Ishikawa (cell line): ENCODE results near the gene ATP11C.

Source experiments
- CEBPB ChIP-seq: IDR thresholded peaks from 2 replicates; pipeline ENCODE4 v1.6.1; 2012
- CREB1 ChIP-seq: IDR thresholded peaks from 2 replicates; pipeline ENCODE4 v1.6.1; 2012; ENCODE audit warnings: low read depth
- FOXM1 ChIP-seq: IDR thresholded peaks from 2 replicates; pipeline ENCODE4 v1.6.1; 2012; ENCODE audit warnings: low read depth, borderline replicate concordance
- NFIC ChIP-seq: IDR thresholded peaks from 2 replicates; pipeline ENCODE4 v1.6.1; 2012
- TAF1 ChIP-seq: IDR thresholded peaks from 2 replicates; pipeline ENCODE4 v1.6.1; 2012; ENCODE audit warnings: low read depth, mild to moderate bottlenecking
- TCF12 ChIP-seq: IDR thresholded peaks from 2 replicates; pipeline ENCODE4 v1.6.1; 2012; ENCODE audit warnings: low read depth
- YY1 ChIP-seq: IDR thresholded peaks from 2 replicates; pipeline ENCODE4 v1.6.1; 2012; ENCODE audit warnings: low read depth
- ZBTB7A ChIP-seq: IDR thresholded peaks from 2 replicates; pipeline ENCODE4 v1.6.1; 2012; ENCODE audit warnings: low read depth
- TF ChIP-seq, protein P1 (sequence below): IDR thresholded peaks from 2 replicates; pipeline ENCODE4 v1.6.1; 2012; ENCODE audit warnings: low read depth, mild to moderate bottlenecking
- TF ChIP-seq, protein P2 (sequence below): IDR thresholded peaks from 2 replicates; pipeline ENCODE4 v1.6.1; 2012

DNA sequence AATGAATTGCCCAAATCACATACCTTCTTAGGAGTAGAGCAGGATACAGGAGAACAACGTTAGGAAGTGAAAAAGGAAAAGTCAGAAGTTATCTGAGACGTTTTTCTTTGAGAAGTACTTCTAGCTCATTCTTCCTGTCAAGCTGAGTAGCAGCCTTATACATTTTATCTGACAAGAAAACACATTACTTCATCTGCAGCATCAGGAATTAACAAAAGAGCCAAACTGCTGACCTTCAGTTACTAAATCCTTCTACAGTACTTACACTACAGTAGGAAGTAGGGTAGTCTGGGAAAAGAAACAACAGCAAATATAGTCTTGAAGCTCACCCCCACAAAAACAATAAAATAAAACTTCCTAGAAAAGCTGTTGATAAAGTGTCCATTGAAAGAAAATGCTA lies 57.0 kb downstream of the ATP11C start:
- TF ChIP-seq, protein P1, sequence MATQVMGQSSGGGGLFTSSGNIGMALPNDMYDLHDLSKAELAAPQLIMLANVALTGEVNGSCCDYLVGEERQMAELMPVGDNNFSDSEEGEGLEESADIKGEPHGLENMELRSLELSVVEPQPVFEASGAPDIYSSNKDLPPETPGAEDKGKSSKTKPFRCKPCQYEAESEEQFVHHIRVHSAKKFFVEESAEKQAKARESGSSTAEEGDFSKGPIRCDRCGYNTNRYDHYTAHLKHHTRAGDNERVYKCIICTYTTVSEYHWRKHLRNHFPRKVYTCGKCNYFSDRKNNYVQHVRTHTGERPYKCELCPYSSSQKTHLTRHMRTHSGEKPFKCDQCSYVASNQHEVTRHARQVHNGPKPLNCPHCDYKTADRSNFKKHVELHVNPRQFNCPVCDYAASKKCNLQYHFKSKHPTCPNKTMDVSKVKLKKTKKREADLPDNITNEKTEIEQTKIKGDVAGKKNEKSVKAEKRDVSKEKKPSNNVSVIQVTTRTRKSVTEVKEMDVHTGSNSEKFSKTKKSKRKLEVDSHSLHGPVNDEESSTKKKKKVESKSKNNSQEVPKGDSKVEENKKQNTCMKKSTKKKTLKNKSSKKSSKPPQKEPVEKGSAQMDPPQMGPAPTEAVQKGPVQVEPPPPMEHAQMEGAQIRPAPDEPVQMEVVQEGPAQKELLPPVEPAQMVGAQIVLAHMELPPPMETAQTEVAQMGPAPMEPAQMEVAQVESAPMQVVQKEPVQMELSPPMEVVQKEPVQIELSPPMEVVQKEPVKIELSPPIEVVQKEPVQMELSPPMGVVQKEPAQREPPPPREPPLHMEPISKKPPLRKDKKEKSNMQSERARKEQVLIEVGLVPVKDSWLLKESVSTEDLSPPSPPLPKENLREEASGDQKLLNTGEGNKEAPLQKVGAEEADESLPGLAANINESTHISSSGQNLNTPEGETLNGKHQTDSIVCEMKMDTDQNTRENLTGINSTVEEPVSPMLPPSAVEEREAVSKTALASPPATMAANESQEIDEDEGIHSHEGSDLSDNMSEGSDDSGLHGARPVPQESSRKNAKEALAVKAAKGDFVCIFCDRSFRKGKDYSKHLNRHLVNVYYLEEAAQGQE: no peak
- TF ChIP-seq YY1: no peak
- TF ChIP-seq FOXM1: no peak
- TF ChIP-seq, protein P2, sequence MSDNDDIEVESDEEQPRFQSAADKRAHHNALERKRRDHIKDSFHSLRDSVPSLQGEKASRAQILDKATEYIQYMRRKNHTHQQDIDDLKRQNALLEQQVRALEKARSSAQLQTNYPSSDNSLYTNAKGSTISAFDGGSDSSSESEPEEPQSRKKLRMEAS: no peak
- TF ChIP-seq TAF1: no peak
- no peak for TF ChIP-seq TCF12
- no peak for TF ChIP-seq ZBTB7A
- TF ChIP-seq CEBPB: no peak
- TF ChIP-seq CREB1: no peak
- TF ChIP-seq NFIC: no peak
